ENCODE measurements around the gene MBNL2. TPM values are rescaled to one million over a fixed set of nuclear protein-coding genes. Genes with fewer than 3 reads are reported as not detected.
A peak's percentile ranks its signal among the peaks of the same experiment; 100 is the strongest.

Gene MBNL2
- total RNA-seq, 1 experiment from 2014 or later, result 0.85 TPM

GRCh38 chr13:97430296-97430695, 208.2 kb downstream of the MBNL2 start:
- no peak for ATAC-seq
- ChIA-PET CTCF (interaction anchor here (1.3 kb wide), 1 partner anchor 145 kb away, joined by 3 read pairs; no protein-coding TSS in a partner anchor), POLR2A (no interaction called here)
- DNase-seq (ENCODE audit: low spot score), result no peak
- H3K4me3 Mint-ChIP-seq, result no peak overlapping the region
- peaks cover 3% of the 10 kb centered on the region; the same call in 1 of the 2 replicates for H3K9me3 Mint-ChIP-seq
- H3K27ac Mint-ChIP-seq, result peak overlapping the region; percentile 72; the same call in 1 of the 2 replicates
- H3K36me3 Mint-ChIP-seq, result no peaks in the 10 kb centered on the region
- no peak for TF ChIP-seq JAZF1 (CRISPR knock-in tag; IDR thresholded peaks at IDR 0.05)
- TF ChIP-seq ATF6 (CRISPR knock-in tag; IDR thresholded peaks at IDR 0.05), result no peak
- TF ChIP-seq NFE2L1 (CRISPR knock-in tag; IDR thresholded peaks at IDR 0.05), result no peak
- no peak for TF ChIP-seq ELF4 (CRISPR knock-in tag; IDR thresholded peaks at IDR 0.05; ENCODE audit: low read depth)
- TF ChIP-seq ZNF671 (CRISPR knock-in tag; IDR thresholded peaks at IDR 0.05), result no peak
- TF ChIP-seq FOXP4 (CRISPR knock-in tag; IDR thresholded peaks at IDR 0.05), result no peak
- no peak for TF ChIP-seq CREM (CRISPR knock-in tag; IDR thresholded peaks at IDR 0.05)
- TF ChIP-seq ATF2 (CRISPR knock-in tag; IDR thresholded peaks at IDR 0.05; ENCODE audit: borderline replicate concordance, low read depth), result no peak
- H3K27me3 Mint-ChIP-seq (ENCODE audit: low read depth), result no peaks in the 10 kb centered on the region
- H3K4me1 Mint-ChIP-seq, result peaks cover 28% of the 10 kb centered on the region

GRCh38 chr13:97431171-97431764, 209.1 kb downstream of the MBNL2 start:
- H3K4me3 Mint-ChIP-seq, result peak overlapping the region; percentile 93
- ChIA-PET CTCF (interaction anchor here (1.3 kb wide), 1 partner anchor 144 kb away, joined by 3 read pairs; no protein-coding TSS in a partner anchor), POLR2A (no interaction called here)
- no peaks in the 10 kb centered on the region for H3K27me3 Mint-ChIP-seq (ENCODE audit: low read depth)
- H3K27ac Mint-ChIP-seq, result no peak overlapping the region
- H3K4me1 Mint-ChIP-seq, result peaks cover 35% of the 10 kb centered on the region
- H3K9me3 Mint-ChIP-seq, result no peaks in the 10 kb centered on the region
- DNase-seq (ENCODE audit: low spot score), result no peak
- no peaks in the 10 kb centered on the region for H3K36me3 Mint-ChIP-seq
- no peak for ATAC-seq
- TF ChIP-seq MYBL2 (CRISPR knock-in tag; IDR thresholded peaks at IDR 0.05) (no peak), PREB (CRISPR knock-in tag; IDR thresholded peaks at IDR 0.05; ENCODE audit: borderline replicate concordance) (no peak), NFYB (CRISPR knock-in tag; conservative IDR thresholded peaks at IDR 0.05; ENCODE audit: low read depth) (no peak), ZSCAN18 (CRISPR knock-in tag; IDR thresholded peaks at IDR 0.05) (no peak), TEAD1 (CRISPR knock-in tag; IDR thresholded peaks at IDR 0.05) (no peak), ZNF219 (CRISPR knock-in tag; IDR thresholded peaks at IDR 0.05; ENCODE audit: borderline replicate concordance) (no peak), ZMAT4 (CRISPR knock-in tag; IDR thresholded peaks at IDR 0.05) (no peak), FOXK1 (CRISPR knock-in tag; IDR thresholded peaks at IDR 0.05) (no peak), IRF1 (CRISPR knock-in tag; IDR thresholded peaks at IDR 0.05) (no peak), E2F5 (CRISPR knock-in tag; IDR thresholded peaks at IDR 0.05) (no peak), ZNF281 (CRISPR knock-in tag; IDR thresholded peaks at IDR 0.05) (no peak), SOX15 (CRISPR knock-in tag; IDR thresholded peaks at IDR 0.05) (no peak)
